ENCODE measurements around the gene MEIOC.
A peak's percentile ranks its signal among the peaks of the same experiment; 100 is the strongest.

The MEIOC gene

GRCh38 chr17:44707755-44708400, 51.6 kb downstream of the MEIOC start:
- no peak overlapping the region for H2BK120ac ChIP-seq (ENCODE audit: insufficient read depth, low read length, poor library complexity)
- no peaks in the 10 kb centered on the region for H3K27me3 ChIP-seq (ENCODE audit: insufficient read depth, low read length)
- no peak overlapping the region for H2BK12ac ChIP-seq (ENCODE audit: low read length)
- H3K4me2 ChIP-seq (ENCODE audit: low read length) = peak overlapping the region; percentile 54
- H3K27ac ChIP-seq (ENCODE audit: low read depth, low read length) = no peak overlapping the region
- no peak overlapping the region for H3K18ac ChIP-seq (ENCODE audit: low read length)
- no peak overlapping the region for H3K14ac ChIP-seq (ENCODE audit: low read length)
- peak in 1 of 2 donors; percentile 52 for DNase-seq
- 100% methylated on average over 2 of the region's 4 CpGs for WGBS (ENCODE audit: extremely low coverage, insufficient coverage, insufficient read length)
- H4K8ac ChIP-seq (ENCODE audit: low read depth, low read length) = peak overlapping the region; percentile 95
- no peak overlapping the region for H2BK5ac ChIP-seq (ENCODE audit: low read depth, low read length, poor library complexity)
- H3K4ac ChIP-seq (ENCODE audit: low read depth, low read length) = no peak overlapping the region
- no peak overlapping the region for H3K9ac ChIP-seq (ENCODE audit: low read length)
- H2AK5ac ChIP-seq (ENCODE audit: low read length) = no peak overlapping the region
- peaks cover 4 to 5% of the 10 kb centered on the region in 2 experiments for H3K4me1 ChIP-seq (ENCODE audit: control insufficient read depth in 1 of 2, insufficient read depth in 2 of 2, low read length in 2 of 2)
- no peak overlapping the region for H3K4me3 ChIP-seq (ENCODE audit: low read depth, low read length)
- H3K79me2 ChIP-seq (ENCODE audit: control insufficient read depth, insufficient read depth, low read length, poor library complexity) = peaks cover 7% of the 10 kb centered on the region
- H2AFZ ChIP-seq (ENCODE audit: insufficient read depth, low read length, poor library complexity) = peak overlapping the region; percentile 76
- no peak overlapping the region for H3K23ac ChIP-seq (ENCODE audit: low read length)
- no peaks in the 10 kb centered on the region for H3K9me3 ChIP-seq (ENCODE audit: insufficient read depth, low read depth, low read length)
- no peak overlapping the region for H4K91ac ChIP-seq (ENCODE audit: low read depth, low read length)
- no peak overlapping the region for H4K12ac ChIP-seq (ENCODE audit: low read depth, low read length)
- no peaks in the 10 kb centered on the region for H3K36me3 ChIP-seq (ENCODE audit: control insufficient read depth in 1 of 2, insufficient read depth in 2 of 2, low read length in 2 of 2)
- H3K79me1 ChIP-seq (ENCODE audit: low read length) = peaks cover 8% of the 10 kb centered on the region

DNA sequence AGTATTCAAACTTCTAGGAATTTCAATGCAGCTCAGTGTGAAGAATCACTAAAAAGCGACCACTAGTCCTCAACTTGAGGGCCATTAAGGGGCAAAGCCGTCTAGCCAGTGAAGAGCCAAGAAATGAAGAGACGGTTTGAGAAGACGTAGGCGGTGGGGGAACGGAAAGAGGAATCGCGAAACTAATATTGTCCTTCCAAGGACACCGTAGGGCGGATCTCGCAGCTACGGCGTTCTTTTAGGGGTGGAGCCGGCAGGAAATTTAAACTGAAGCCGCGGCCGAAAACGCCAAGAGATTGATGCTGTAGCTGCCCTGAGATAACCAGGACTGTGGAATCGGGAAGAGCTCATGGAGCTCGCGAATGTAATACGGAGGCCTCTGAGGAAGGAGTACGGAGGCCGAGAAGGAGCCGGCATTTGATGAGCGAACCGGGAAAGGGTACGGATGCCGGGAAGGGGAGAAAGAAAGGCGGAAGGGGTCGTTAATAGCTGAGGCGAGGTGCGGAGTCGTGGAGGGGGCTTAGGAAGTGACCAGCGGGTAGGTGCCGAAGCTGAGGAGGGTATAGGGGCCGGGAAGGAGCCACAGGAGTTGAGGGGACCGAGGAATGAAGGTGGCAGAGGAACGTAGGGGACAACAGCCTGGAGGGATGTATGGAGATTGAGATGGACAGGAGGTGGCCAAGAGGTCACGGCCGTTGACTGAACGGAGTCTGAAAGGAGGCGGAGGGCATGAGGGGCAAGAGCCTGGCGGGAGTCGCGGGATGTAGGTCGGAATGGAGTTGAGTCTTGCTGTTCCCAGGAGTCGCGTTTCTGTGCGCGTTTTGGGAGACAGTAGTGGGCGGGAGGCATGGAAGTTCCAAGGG, 52.4 kb downstream of the MEIOC start, which contains the start of gene DBF4B:
Gene DBF4B, plus strand, starts transcription at position 265 of the 863 bp plus-strand sequence. Its CDS starts 156 bp downstream, at position 421.
- H4K8ac ChIP-seq (ENCODE audit: low read depth, low read length) = peak within 1 kb of the TSS; percentile 95
- peak within 1 kb of the TSS; percentile 49 for H4K91ac ChIP-seq (ENCODE audit: low read depth, low read length)
- H3K36me3 ChIP-seq (ENCODE audit: control insufficient read depth in 1 of 2, insufficient read depth in 2 of 2, low read length in 2 of 2) = no peaks in the 10 kb centered on the region
- peak within 1 kb of the TSS; percentile 76 for H2AFZ ChIP-seq (ENCODE audit: insufficient read depth, low read length, poor library complexity)
- H3K23ac ChIP-seq (ENCODE audit: low read length) = no peak within 1 kb of the TSS
- H2AK5ac ChIP-seq (ENCODE audit: low read length) = peak within 1 kb of the TSS; percentile 23
- no peaks in the 10 kb centered on the region for H3K27me3 ChIP-seq (ENCODE audit: insufficient read depth, low read length)
- peak within 1 kb of the TSS; percentile 74 for H3K4me2 ChIP-seq (ENCODE audit: low read length)
- H3K4me3 ChIP-seq (ENCODE audit: low read depth, low read length) = peak within 1 kb of the TSS; percentile 92
- peak within 1 kb of the TSS; percentile 32 for H3K14ac ChIP-seq (ENCODE audit: low read length)
- no CpG with 5 or more reads among the region's 52 CpGs for WGBS (ENCODE audit: extremely low coverage, insufficient coverage, insufficient read length)
- H2BK5ac ChIP-seq (ENCODE audit: low read depth, low read length, poor library complexity) = peak within 1 kb of the TSS; percentile 23
- peaks cover 4 to 5% of the 10 kb centered on the region in 2 experiments for H3K4me1 ChIP-seq (ENCODE audit: control insufficient read depth in 1 of 2, insufficient read depth in 2 of 2, low read length in 2 of 2)
- H3K18ac ChIP-seq (ENCODE audit: low read length) = peak within 1 kb of the TSS; percentile 78
- H3K4ac ChIP-seq (ENCODE audit: low read depth, low read length) = peak within 1 kb of the TSS; percentile 44
- peak within 1 kb of the TSS; percentile 81 for H3K9ac ChIP-seq (ENCODE audit: low read length)
- H4K12ac ChIP-seq (ENCODE audit: low read depth, low read length) = peak within 1 kb of the TSS; percentile 57
- no peak within 1 kb of the TSS for H2BK12ac ChIP-seq (ENCODE audit: low read length)
- peak within 1 kb of the TSS; percentile 49 for H3K27ac ChIP-seq (ENCODE audit: low read depth, low read length)
- H3K79me1 ChIP-seq (ENCODE audit: low read length) = peaks cover 8% of the 10 kb centered on the region
- peak within 1 kb of the TSS; percentile 39 for H2BK120ac ChIP-seq (ENCODE audit: insufficient read depth, low read length, poor library complexity)
- peak; percentile 81 to 94 for DNase-seq
- H3K79me2 ChIP-seq (ENCODE audit: control insufficient read depth, insufficient read depth, low read length, poor library complexity) = peaks cover 7% of the 10 kb centered on the region
- H3K9me3 ChIP-seq (ENCODE audit: insufficient read depth, low read depth, low read length) = no peaks in the 10 kb centered on the region

DNA sequence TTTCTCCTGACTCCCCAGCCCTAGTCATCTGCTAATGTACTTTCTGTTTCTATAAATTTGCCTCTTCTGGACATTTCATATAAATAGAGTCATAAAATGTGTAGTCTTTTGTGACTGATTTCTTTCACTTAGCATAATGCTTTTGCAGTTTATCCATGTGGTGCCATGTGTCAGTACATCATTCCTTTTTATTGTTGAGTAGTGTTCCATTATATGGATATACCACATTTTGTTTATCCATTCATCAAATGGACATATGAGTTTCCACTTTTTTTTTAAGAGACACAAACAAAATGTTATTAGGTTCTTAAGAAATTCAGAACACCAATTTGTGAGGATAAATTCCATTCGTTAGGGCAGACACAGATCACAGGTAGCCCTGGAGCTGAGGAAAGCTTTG, 63.2 kb downstream of the MEIOC start:
- no peak overlapping the region for H3K18ac ChIP-seq (ENCODE audit: low read length)
- H2AK5ac ChIP-seq (ENCODE audit: low read length) = no peak overlapping the region
- H2BK12ac ChIP-seq (ENCODE audit: low read length) = no peak overlapping the region
- no peak overlapping the region for H2BK5ac ChIP-seq (ENCODE audit: low read depth, low read length, poor library complexity)
- no peak overlapping the region for H4K12ac ChIP-seq (ENCODE audit: low read depth, low read length)
- DNase-seq = no peak
- H3K4ac ChIP-seq (ENCODE audit: low read depth, low read length) = no peak overlapping the region
- WGBS (ENCODE audit: extremely low coverage, insufficient coverage, insufficient read length) = no CpG with 5 or more reads among the region's 1 CpG
- H3K79me1 ChIP-seq (ENCODE audit: low read length) = no peaks in the 10 kb centered on the region
- H3K4me1 ChIP-seq (ENCODE audit: control insufficient read depth in 1 of 2, insufficient read depth in 2 of 2, low read length in 2 of 2) = no peaks in the 10 kb centered on the region
- H4K8ac ChIP-seq (ENCODE audit: low read depth, low read length) = no peak overlapping the region
- H3K79me2 ChIP-seq (ENCODE audit: control insufficient read depth, insufficient read depth, low read length, poor library complexity) = no peaks in the 10 kb centered on the region
- H2AFZ ChIP-seq (ENCODE audit: insufficient read depth, low read length, poor library complexity) = no peak overlapping the region
- no peaks in the 10 kb centered on the region for H3K27me3 ChIP-seq (ENCODE audit: insufficient read depth, low read length)
- H3K4me2 ChIP-seq (ENCODE audit: low read length) = no peak overlapping the region
- H3K14ac ChIP-seq (ENCODE audit: low read length) = no peak overlapping the region
- H4K91ac ChIP-seq (ENCODE audit: low read depth, low read length) = no peak overlapping the region
- no peak overlapping the region for H3K9ac ChIP-seq (ENCODE audit: low read length)
- H2BK120ac ChIP-seq (ENCODE audit: insufficient read depth, low read length, poor library complexity) = no peak overlapping the region
- H3K4me3 ChIP-seq (ENCODE audit: low read depth, low read length) = no peak overlapping the region
- no peak overlapping the region for H3K23ac ChIP-seq (ENCODE audit: low read length)
- peaks cover 24 to 26% of the 10 kb centered on the region in 2 experiments for H3K36me3 ChIP-seq (ENCODE audit: control insufficient read depth in 1 of 2, insufficient read depth in 2 of 2, low read length in 2 of 2)
- H3K9me3 ChIP-seq (ENCODE audit: insufficient read depth, low read depth, low read length) = no peaks in the 10 kb centered on the region
- no peak overlapping the region for H3K27ac ChIP-seq (ENCODE audit: low read depth, low read length)

GRCh38 chr17:44722254-44722653, 66.0 kb downstream of the MEIOC start:
- H4K91ac ChIP-seq (ENCODE audit: low read depth, low read length) = no peak overlapping the region
- no peak overlapping the region for H3K27ac ChIP-seq (ENCODE audit: low read depth, low read length)
- H2AK5ac ChIP-seq (ENCODE audit: low read length) = no peak overlapping the region
- WGBS (ENCODE audit: extremely low coverage, insufficient coverage, insufficient read length) = no CpG with 5 or more reads among the region's 5 CpGs
- H3K79me1 ChIP-seq (ENCODE audit: low read length) = no peaks in the 10 kb centered on the region
- H3K9ac ChIP-seq (ENCODE audit: low read length) = no peak overlapping the region
- H3K27me3 ChIP-seq (ENCODE audit: insufficient read depth, low read length) = no peaks in the 10 kb centered on the region
- no peak overlapping the region for H4K12ac ChIP-seq (ENCODE audit: low read depth, low read length)
- H3K4me2 ChIP-seq (ENCODE audit: low read length) = no peak overlapping the region
- no peak overlapping the region for H3K4ac ChIP-seq (ENCODE audit: low read depth, low read length)
- H3K14ac ChIP-seq (ENCODE audit: low read length) = no peak overlapping the region
- no peaks in the 10 kb centered on the region for H3K4me1 ChIP-seq (ENCODE audit: control insufficient read depth in 1 of 2, insufficient read depth in 2 of 2, low read length in 2 of 2)
- no peak overlapping the region for H3K18ac ChIP-seq (ENCODE audit: low read length)
- no peak overlapping the region for H2BK120ac ChIP-seq (ENCODE audit: insufficient read depth, low read length, poor library complexity)
- no peak overlapping the region for H2BK12ac ChIP-seq (ENCODE audit: low read length)
- no peaks in the 10 kb centered on the region for H3K79me2 ChIP-seq (ENCODE audit: control insufficient read depth, insufficient read depth, low read length, poor library complexity)
- peaks cover 29 to 32% of the 10 kb centered on the region in 2 experiments for H3K36me3 ChIP-seq (ENCODE audit: control insufficient read depth in 1 of 2, insufficient read depth in 2 of 2, low read length in 2 of 2)
- no peak overlapping the region for H4K8ac ChIP-seq (ENCODE audit: low read depth, low read length)
- no peak overlapping the region for H3K23ac ChIP-seq (ENCODE audit: low read length)
- H3K9me3 ChIP-seq (ENCODE audit: insufficient read depth, low read depth, low read length) = no peaks in the 10 kb centered on the region
- H2AFZ ChIP-seq (ENCODE audit: insufficient read depth, low read length, poor library complexity) = no peak overlapping the region
- H2BK5ac ChIP-seq (ENCODE audit: low read depth, low read length, poor library complexity) = no peak overlapping the region
- no peak overlapping the region for H3K4me3 ChIP-seq (ENCODE audit: low read depth, low read length)
- no peak for DNase-seq

All from trophoblast cell (in vitro differentiated cells and primary cell).